Activated CD4-positive, alpha-beta T cell treated with anti-CD3 and anti-CD28 coated beads, Interleukin-2, amount 50 U/mL, for 24 hours (primary cell): ENCODE measurements around the gene PLA2G4E.

ENCODE experiments used
- DNase-seq, 2 donors: peaks; one replicate each; pipeline ENCODE4 v3.0.0-alpha.2; 2020; ENCODE audit warnings: low read depth in 1 of 2, low spot score in 1 of 2

The PLA2G4E gene

DNA sequence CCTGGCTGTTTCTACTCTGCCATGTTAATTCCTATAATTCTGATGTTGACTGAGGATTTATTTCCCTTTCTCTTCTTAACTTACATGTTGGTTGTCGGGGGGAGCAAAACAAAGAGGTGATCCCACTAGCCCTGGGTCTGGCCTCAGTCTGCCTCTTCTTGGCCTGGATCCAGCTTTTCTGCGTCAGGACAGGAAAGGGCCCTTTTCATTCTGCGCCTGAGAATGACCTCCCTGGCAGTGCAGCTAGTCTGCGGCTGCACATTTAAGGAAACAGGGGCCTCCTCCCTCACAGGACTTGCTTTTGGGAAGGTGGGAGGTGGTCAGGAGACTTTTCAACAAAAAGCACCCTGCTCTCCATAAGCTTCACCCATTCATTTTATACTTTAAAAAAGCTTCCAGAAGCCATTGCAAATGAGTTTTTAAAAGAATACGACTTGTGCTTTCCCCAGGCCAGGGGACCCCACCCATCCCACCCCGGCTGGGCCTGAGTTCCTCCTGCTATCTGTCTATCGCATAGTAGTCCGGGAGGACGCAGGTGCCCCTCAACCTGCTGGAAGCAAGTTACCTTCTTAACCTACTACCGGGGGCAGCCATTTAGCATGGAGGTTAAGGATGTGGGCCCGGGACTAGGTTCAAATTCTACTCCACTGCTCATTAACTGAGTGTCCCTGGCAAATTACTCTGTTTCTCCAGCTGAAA is 27.2 kb downstream of the PLA2G4E start:
- no peak for DNase-seq

GRCh38 chr15:41992803-41993190 is 28.0 kb downstream of the PLA2G4E start:
- no peak for DNase-seq

- DNase-seq = no peak
Measured at GRCh38 chr15:41992151-41992802, 28.6 kb downstream of the PLA2G4E start.

DNA sequence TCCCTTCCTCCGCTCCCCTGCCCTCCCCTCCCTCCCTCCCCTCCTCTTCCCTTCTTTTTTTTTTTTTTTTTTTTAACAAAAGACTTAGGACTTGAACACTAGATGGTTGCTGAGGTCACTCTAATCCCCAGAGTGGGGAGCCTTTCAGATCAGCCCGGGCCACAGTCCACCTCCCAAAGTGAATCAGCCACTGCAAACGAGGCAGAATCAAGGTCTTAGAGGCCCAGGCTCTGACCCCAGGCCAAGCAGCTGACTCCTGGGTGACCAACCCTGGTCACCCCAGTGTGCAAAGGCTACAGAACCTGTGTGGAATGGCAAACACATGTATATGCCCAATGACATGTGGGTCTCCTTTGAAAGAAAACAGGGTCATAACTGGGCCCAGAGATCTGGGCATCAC is 30.2 kb downstream of the PLA2G4E start:
- no peak for DNase-seq

- no peak for DNase-seq
Measured at GRCh38 chr15:41990243-41990605, 30.6 kb downstream of the PLA2G4E start.

DNA sequence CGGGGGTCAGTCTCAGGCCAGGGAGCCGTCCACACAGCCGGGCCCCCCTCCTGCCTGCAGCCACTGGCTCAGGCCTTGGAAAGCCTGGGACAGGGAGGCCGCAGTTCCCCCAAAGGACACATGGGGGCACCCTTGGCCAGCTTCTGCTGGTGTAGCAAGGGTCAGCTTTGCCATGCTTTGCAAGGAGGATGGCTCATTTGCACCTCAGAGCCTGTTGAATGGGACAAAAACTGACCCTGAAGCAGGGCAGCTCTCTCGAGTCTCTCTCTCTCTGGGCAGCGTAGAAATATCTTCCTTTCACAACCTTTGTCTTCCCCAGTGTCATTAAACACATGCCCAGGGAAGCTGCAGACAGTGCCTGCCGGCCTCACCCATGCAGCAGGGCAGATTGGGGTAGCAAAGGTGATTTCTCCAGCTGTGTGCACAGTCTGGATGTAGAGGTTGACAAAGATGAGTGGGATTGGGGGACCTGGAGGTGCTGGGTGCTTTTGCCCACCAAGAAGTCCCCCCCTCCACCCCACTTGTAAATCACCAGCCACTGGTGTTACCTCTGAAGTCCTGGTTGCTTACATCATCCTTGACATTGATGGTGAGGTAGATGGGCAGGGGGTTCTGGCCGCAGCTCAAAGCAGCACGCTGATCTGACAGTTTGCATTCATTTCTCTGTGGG is 31.1 kb downstream of the PLA2G4E start:
- DNase-seq = peak; percentile 81 to 87

- DNase-seq = no peak
Measured at GRCh38 chr15:41988896-41989572, 31.8 kb downstream of the PLA2G4E start.

GRCh38 chr15:41987925-41988275 is 32.9 kb downstream of the PLA2G4E start:
- no peak for DNase-seq

DNA sequence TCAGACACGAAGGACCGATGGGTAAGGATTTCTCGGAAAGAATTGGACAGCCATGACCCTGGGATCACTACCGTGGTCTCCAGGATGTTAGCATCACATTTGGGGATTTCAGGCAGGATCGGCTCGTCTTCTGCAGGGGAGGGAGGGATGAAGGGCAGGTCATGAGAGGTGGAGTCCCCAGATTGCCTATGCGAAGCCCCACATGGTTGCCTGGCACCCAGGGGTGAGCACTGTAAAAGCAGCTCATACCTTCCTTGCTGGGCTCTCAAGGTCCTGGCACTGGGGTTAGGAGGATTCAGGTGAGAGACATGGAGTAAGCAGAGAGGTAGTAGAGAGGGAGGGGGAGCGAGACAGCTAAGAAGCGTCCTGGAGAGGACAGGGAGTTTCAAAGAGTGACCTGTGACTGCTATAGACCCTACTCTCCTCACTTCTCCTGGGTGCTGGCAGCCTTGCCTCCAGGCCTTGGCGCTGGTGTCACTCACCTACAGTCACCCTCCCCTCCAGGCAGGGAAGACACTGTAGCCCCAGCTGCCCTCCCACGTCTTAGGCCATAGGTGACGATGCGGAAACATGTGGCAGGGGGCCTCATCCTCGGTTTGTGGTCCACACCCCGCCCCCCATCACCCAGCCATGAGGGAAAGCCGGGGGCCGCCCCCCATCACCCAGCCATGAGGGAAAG is 33.5 kb downstream of the PLA2G4E start:
- DNase-seq = no peak

- no peak for DNase-seq
Measured at GRCh38 chr15:41985236-41986160, 35.3 kb downstream of the PLA2G4E start.

DNA sequence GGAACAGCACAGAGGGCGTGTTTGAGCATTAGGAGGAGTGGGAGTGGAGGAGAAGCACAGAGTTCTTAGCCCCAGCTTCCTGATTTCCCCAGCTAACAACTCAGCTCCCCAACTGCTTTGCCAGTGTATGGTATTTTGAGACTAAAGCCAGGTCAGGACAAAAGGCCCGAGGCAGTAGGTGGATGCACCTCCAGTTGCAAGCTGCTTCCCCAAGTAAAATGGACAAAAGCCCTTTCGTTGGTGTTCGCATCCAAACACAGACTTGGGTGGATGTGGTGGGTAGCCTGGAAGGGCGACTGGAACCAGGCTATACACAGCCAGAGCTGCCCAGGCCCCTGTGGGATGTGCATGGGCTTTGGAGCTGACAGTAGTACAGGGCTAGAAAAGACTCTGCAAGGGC is 36.2 kb downstream of the PLA2G4E start:
- DNase-seq = no peak

DNA sequence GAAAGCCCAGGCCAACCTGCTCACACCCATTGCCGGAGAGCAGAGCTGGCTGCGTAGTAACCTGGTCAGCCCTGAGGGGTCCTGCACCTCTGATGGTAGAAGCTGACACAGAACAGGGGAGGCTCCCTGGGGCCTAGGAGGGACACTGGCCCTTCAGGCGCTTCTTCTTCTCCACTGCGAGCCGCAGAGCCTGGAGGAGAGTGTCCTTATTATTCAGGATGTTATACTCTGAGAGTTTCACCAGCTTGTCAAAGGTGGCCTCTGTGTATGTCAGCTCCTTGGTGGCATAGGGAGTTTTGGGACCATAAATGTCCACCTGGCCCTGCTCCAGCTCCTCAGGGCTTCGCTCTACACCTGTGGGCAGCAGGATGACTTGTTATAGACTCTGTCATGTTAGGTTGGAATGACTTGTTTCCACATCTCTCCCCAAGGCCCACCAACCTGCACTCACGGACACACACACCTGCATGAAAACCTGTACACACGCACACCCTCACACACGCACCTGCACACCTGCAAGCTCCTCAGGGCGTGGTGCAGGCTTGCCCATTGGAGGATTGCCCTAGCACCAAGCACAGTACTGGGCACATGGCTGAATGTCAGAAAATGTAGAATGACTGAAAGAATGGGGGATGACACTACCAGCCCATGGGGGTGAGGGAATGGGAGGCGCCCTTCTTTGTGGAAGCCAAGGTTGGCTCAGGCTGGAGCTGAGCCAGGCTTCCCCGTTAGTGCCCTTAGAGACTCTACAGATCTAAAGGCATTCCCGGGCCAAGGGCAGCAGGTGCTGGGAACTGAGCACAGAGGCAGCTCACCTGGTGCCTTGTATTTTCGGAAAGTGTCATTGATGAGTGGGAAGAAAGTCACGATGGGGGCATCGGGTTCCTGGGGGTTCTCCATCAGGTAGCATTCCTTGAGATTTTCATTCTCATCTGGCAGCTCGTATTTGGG is 36.9 kb downstream of the PLA2G4E start:
- DNase-seq = no peak

- DNase-seq = no peak
Measured at GRCh38 chr15:41983221-41983620, 37.6 kb downstream of the PLA2G4E start.

- DNase-seq = no peak
Measured at GRCh38 chr15:41982133-41982930, 38.5 kb downstream of the PLA2G4E start.

DNA sequence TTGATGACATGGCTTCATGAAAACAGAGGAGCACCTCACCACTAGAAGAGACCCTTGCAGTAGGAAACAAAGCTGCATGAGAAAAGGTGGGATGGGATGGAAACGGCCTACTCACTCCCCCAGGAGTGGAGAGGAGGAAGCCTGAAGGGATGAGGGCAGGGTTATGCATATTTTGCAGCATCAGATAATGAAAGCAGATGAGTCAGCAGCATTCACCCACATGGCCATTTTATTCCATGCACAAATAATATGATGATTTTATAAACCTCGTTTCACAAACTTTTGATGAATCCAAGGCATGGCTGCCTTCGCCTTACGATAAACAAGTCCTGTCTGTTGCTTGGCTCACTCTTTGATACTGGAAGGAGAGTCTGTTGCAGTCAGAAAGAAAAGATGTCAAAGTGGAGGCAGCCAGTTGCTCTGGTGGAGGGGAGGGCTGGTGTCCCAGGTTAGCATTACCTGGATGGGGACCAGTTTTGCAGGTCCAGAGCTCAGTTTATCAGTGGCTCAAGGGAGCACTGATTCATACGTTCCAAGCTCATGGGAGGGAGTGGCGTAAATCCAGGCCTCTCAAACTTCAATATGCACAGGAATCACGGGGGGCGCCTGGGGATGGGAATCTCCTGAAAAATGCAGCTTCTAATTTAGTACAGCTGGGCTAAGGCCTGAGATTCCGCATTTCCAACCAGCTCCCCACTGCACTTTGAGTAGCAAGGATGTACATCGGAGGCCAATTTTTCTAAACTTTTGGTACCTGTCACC is 39.3 kb downstream of the PLA2G4E start:
- DNase-seq = no peak

- no peak for DNase-seq
Measured at GRCh38 chr15:41980654-41981323, 40.1 kb downstream of the PLA2G4E start.
